Activated CD8-positive, alpha-beta memory T cell treated with anti-CD3 and anti-CD28 coated beads for 24 hours (primary cell): ENCODE data around the gene MAD2L1BP.
"Not testable (repeated sequence)": the region's sequence is repeated elsewhere in the genome, so short reads cannot be mapped to it uniquely, and the experiment has no call there.

ENCODE experiments used
- DNase-seq: peaks from one replicate; pipeline ENCODE4 v3.0.0-alpha.2; 2020

The MAD2L1BP gene, protein sequence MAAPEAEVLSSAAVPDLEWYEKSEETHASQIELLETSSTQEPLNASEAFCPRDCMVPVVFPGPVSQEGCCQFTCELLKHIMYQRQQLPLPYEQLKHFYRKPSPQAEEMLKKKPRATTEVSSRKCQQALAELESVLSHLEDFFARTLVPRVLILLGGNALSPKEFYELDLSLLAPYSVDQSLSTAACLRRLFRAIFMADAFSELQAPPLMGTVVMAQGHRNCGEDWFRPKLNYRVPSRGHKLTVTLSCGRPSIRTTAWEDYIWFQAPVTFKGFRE

DNA sequence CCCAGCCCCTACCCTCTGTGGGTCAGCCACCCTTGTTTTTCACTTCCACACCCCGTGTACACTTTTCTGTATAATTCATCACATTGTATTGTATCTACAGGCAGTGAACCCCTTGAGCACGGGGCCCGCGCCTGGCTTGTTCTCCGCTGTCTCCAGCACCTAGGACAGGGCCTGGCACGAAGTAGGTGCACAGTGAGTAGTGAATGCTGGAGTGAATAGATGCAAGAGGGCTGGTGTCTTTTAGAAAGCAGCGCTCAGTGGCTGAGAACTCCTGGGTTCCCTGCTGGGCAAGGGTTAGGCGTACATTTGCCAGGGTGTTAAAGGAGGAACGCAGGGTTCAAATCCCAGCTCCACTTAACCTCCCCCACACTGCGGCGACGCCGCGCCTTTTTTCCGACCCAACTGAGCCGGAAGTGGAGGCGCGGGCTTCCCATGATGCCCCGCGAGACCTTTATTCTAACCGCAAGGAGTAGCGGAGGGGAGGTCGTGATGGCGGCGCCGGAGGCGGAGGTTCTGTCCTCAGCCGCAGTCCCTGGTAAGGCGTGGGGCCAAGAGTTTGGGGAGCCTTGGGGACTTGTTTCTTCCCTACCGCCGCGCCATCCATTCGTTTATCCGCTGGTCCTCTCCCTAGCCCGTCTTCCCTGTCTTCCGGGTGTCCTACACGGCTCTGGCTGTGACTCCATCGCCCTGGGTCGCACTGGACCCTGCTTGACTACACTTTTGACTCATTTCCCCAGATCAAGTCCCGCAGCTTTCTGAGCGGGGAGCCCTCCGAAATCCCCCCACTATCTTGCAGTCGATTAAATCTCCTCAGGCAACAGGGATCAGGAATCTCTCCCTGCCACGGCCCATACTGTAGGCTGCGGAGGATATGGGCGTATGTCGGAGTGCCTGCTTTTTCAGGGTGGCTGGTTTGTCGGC, at the start of gene MAD2L1BP:
Gene MAD2L1BP (plus strand): TSS at position 454 of the 921 bp plus-strand sequence. CDS start 36 bp downstream, at position 490.
- peak; percentile 93 for DNase-seq

DNA sequence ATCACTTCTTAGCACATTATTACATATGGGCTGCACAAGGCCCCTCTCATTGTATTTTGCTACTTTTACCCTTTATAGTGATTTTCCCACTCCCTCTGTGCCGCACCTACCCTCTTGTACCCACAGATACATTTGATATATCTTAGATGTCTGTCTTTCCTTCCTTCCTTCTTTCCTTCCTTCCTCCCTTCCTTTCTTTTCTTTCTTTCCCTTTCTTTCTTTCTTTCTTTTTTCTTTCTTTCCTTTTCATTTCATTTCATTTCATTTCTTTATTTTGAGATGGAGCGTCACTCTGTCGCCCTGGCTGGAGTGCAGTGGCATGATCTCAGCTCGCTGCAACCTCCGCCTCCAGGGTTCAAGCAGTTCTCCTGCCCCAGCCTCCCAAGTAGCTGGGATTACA, 47.4 kb upstream of the MAD2L1BP start:
- no peak for DNase-seq

DNA sequence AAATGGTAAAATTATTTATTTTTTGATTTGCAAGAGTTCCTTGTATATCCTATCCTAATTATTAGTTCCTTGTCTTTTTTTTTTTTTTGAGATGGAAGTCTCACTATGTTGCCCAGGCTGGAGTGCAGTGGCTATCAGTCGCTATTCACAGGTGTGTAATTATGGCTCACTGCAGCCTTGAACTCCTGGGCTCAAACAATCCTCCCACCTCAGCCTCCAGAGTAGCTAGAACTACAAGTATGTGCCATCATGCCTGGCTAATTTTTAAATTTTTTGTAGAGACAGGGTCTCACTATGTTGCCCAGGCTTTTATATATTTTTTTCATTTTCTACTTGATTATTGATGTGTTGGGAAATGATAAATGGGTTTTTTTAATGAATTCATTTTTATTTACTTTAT, 46.1 kb upstream of the MAD2L1BP start:
- not testable (repeated sequence) for DNase-seq

DNA sequence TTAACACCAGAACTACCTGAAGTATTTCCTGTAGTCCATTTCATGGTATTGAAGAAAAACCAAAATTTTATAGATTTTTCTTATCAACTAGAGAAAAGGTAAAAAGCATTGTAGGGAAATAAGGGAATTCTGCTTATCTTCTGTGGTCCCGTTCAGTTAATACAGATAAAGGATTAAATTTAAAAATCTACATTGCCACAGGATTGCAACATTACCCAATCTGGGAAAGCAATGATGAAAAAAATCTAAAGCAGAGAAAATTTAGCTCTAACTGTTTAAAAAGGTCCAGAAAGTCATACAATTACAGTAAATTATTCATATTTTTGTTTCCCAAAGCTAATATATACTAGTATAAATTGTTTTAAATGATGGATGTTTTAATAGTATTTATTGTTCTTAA, 41.7 kb upstream of the MAD2L1BP start:
- DNase-seq: no peak

DNA sequence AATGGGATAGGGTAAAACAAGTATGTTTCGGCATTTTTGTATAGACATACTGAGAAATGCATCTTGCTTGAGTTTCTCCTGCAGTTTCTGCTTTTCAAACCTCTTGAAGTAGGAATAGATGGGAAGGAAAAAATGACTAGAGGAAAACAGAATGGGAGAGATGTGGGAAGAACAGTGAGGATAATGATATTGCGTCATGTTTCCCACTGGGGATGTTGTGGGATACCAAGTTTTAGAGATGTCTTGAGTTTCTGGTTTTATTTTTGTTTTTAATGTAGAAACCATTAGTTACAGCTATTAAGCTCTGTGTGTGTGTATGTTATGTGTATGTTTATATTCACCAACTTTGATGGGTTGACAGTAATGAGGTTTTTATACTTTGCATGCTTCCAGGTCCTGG, 35.0 kb upstream of the MAD2L1BP start:
- DNase-seq: no peak

DNA sequence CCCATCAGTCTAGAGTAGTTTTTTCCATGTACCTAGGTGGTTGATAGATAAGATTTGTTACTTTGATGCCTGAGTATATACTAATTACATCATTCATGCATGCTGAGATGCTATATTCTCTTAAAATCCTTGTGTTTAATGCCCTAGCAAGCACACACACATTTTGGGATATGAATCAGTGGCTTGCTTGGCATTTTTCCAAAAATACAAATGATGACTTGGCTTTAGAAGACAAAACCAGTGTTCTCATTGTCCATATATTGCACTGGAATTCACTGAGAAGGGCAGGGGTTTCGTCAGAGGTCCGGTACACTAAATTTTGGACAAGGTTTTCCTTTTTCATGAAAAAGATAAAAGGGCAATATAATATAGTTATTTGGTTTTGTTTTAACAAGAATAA, 31.5 kb upstream of the MAD2L1BP start:
- no peak for DNase-seq

DNA sequence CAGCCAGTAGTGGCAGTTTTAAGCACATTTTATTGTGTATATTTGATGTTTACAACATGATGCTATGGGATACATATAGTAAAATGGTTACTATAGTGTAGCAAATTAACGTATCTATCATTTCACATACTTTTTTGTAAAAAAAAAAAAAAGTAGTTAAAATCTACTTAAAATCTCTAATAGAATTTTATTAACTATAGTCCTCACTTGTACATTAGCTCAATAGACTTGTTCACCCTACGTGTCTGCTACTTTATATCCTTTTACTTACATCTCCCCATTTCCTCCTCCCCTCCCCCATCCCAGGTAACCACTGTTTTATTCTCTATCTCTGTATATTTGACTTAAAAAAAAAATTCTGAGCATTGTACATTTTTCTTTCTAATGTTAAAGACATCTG, 29.6 kb upstream of the MAD2L1BP start:
- DNase-seq: no peak

DNA sequence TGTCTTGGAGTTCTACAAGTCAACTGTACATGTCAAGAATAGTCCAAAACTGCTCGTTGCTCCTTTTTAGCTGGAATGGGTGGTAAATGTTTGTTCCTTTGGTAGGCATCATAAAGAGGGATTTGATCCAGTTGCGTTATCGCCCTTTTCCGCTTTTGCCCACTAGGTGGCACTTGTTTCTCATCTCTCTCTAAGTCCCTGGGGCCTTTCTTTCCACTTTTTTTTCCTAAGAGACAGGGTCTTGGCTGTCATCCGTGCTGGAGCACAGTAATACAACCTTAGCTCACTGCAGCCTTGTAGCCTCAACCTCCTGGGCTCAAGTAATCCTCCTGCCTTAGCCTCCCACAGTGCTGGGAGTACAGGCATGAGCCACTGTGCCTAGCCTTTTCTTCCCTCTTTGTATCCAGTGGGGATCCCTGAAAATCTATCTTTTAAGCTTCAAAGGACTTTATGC, 27.3 kb upstream of the MAD2L1BP start:
- DNase-seq: peak; percentile 79

DNA sequence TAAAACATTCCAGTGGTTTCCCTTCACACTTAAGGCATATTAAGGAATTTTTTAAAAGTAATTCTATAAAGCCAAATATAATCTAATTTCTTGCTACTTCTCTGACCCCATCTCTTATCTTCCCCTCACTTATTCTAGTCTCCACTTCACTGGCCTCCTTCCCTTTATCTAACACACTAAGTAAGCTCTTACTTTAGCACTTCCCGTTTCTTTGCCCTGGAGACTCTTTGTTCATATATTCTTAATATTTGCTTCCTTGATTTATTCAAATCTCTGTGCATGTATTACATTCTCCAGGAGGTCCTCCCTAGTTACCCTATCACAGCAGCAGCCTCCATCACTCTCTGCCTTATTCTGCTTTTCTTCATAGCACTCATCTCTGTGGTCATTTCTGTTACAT, 26.8 kb upstream of the MAD2L1BP start:
- DNase-seq: no peak

DNA sequence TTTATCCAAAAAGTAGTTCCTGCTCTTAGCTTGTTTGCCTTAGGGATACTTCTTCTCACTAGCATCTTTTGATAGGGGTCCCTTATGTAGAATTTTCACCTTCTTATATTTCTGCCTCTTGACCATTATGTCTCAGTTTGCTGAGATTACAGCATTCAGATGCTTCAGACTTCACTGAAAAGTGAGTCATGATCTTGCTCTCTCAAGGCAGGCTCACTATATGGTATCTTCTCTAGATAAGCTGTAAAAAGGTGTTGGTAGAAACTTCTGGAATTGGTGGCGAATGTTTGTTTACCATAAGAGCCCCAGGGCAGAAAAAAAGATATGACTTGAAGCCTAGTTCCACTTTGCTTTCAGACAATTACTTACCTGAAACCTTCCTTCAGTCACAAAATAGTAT, 26.2 kb upstream of the MAD2L1BP start:
- DNase-seq: no peak

DNA sequence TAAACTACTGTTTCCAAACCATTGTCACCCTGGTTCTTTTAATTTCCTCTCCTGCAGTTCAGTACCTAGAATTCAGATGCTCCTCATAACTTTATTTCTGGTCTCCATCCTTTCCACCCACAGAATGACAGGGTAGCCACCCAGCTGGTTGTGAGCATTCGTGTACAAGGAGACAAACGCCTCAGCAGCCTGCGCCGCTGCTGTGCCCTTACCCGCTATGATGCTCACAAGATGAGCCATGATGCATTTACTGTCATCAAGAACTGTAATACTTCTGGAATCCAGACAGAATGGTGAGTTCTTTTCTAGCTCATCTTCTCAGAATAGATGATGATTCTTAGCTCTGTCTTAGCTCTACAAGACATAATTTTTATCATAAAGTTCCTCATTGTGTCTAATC, 25.2 kb upstream of the MAD2L1BP start:
- no peak for DNase-seq

DNA sequence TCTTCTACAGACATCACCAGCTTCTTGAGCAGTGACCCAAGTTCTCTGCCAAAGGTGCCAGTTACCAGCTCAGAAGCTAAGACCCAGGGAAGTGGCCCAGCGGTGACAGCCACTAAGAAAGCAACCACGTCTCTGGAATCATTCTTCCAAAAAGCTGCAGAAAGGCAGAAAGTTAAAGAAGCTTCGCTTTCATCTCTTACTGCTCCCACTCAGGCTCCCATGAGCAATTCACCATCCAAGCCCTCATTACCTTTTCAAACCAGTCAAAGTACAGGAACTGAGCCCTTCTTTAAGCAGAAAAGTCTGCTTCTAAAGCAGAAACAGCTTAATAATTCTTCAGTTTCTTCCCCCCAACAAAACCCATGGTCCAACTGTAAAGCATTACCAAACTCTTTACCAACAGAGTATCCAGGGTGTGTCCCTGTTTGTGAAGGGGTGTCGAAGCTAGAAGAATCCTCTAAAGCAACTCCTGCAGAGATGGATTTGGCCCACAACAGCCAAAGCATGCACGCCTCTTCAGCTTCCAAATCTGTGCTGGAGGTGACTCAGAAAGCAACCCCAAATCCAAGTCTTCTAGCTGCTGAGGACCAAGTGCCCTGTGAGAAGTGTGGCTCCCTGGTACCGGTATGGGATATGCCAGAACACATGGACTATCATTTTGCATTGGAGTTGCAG, 21.8 kb upstream of the MAD2L1BP start:
- DNase-seq: no peak

DNA sequence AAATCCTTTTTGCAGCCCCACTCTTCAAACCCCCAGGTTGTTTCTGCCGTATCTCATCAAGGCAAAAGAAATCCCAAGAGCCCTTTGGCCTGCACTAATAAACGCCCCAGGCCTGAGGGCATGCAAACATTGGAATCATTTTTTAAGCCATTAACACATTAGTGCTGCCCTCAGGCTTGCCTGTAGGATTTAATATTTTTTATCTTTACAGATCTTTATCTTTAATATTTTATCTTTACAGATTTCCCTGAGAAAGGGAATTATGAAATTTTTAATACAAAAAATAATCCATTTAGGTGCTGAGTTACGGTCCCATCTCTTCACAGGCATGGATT, 21.3 kb upstream of the MAD2L1BP start:
- no peak for DNase-seq

DNA sequence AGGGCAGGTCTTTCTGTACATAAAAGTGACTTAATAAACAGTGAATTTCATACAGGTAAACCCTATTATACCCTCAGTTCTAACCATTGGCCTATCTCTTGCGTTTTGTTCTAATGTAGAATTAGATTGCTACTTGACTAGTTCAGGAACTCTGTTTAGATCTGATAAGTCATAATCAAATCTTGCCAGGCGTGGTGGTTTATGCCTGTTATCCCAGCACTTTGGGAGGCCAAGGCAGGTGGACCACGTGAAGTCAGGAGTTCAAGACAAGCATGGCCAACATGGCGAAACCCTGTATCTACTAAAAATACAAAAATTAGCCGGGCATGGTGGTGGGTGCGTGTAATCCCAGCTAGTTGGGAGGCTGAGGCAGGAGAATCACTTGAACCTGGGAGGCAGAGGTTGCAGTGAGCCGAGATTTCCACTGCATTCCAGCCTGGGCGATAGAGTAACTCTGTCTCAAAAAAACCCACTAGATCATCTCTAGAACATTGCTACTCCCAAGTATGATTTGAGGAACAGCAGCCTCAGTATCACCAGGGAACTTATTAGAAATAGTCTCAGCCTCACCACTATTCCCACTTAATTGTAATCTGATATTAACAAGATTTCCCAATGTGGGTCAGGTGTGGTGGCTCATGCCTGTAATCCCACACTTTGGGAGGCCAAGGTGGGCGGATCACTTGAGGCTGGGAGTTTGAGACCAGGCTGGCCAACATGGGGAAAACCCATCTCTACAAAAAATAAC, 18.7 kb upstream of the MAD2L1BP start:
- DNase-seq: no peak

DNA sequence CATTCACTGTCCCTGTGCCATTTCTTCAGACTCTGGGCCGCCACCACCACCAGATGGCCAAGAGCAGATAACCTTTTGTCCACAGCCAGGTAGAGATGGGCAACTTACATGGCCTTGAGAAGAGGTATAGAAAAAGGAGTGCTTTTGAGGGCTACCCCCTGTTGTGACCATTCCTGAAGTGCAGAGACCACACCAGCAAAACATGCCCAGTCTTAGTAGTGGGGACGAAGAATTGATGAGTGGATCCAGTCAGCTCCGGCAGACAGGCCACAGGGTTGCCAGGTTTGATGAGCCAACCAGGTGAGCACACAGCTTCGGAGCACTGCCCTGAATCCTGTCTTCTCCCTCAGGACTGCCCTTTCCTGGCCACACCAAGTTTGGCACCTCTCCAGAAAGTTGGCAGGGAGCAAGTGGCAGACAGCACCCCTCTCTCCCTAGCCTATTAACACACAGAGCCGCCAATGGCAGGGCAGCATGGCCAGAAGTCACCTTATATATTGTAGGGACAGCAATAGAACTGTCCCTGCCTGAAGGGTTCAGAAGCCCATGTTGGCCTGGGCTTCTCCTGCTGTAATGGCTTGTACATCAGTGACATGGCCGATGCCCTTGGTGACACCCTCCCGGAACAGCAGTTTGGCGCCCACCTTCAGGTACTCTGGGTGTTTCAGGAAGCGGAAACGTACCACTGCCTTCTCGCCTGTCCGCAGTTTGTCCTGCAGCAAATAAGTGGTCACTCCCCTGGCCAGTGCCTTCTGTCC, 14.4 kb upstream of the MAD2L1BP start:
- DNase-seq: no peak

DNA sequence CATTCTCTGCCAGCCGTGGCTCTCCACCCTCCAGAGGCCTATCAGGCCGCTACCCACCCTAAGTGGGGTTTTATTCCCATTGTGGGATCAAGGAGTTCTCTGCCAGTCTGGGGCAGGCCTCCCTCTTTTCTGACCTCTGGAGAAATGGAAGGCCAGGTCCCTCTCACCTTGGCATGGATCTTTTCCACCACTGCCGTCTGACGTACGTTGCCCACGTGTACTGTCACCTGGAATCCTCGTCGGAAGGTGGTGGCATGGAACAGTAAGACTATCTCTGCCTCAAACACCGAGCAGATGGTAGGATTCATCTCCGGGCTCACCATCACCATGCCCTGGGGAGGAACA, 13.8 kb upstream of the MAD2L1BP start:
- DNase-seq: no peak

DNA sequence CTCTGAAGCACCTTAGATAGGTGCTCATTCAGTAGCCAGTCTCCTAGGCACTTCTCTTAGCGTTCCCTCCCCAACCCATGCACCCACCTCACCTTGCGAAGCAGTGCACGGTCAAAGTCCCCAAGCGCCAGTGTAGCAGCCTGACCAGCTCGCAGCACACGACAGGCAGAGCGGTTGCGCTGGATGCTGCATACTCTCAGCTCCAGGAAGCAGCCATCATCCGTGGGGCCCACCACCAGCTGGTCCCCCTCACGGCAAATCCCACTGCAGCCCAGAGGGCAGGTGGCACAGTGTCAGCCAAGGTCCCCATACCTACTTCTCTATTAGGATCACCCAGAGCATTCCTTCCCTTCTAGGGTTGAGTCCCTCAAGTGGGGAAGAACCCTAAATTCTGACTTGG, 13.1 kb upstream of the MAD2L1BP start:
- DNase-seq: no peak

DNA sequence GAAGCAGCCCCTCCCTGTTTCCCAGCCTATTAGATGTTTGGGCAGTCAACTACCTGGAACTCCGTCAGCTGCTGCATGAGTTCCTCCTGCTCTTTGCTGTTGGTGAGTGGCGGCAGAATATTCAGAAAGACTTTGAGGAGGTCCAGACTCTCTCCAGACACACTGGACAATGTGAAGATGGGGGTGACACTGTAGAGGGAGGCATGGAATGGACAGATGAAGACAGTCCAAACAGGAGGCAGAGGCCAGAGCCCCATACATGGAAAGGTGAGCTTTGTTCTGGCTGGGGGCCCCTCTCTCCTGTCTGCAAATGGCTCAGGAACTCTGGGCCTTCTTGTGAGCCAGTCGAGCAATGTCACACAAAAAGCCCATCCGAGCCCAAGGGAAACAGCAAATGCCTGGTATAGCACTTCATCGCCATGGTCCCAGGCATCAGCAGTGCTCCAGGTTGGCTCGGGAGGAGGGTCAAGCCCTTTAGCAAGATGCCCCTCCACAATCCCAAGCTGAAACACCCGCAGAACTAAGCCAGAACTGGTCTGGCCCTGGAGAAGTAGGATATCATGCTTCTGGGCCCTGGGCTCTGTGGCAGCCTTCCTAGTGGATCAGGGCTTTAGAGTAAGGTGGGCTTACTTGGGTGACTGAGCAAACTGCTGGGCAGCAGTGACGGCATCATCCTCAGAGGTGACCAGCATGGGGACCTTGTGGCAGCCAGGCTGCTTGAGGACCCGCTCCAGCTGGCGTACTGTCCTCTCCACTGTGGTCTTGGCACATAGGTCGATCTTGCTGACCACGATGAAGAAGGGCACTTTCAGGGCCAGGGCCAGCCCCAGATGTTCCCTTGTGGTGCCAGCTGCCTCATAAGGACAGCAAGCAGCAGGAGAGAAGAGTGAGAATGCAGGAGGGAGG, 11.5 kb upstream of the MAD2L1BP start:
- no peak for DNase-seq

DNA sequence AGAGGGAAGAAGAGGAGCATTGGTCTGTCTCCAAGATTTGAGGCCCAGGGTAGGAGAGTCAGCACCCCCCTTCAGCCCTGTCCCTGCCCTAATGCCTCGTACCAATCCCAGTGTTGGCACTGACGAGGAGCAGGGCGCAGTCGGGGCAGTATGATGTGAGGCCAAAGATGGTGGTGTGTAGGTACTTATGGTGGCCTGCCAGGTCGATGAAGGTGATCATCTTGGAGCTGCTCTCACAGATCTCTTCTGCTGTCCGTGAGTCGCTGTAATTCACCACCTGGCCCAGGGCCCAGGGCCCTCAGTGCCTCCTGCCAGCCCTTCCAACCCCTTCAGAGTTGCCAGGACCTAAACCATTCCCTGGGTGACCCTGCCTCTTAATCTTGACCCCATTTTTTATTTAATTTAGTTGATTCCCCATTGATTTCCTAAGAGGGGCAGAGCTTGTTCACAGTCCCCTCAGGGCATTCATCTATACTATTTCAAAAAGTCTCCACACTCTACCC, 10.8 kb upstream of the MAD2L1BP start:
- no peak for DNase-seq

DNA sequence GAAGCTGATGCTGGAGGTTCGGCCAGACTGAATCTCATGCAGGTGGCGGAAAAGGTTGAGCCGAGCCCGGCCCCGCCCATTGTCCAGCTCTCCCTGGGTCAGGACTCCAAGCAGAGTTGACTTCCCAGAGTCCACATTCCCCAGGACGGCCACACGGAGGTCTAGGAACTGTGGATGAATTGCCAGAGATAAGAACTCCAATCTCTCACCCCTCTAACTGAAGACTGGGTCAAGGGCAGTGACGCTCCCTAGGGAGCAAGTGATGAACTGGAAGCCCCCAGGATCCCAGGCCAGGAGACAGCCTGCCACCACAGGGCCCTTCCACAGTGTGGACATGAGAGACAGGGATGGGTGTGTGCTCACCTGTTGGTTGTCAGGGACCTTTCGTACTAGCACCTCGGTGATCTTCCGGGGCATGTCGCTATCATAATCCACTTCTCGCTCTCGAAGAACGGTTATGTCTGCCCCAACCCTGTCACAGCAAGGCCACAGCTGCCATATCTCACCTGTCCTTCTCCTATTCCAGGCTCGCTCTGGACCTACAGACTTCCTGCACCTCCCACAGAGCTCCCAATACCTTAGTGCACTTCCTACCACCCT, 10.1 kb upstream of the MAD2L1BP start:
- no peak for DNase-seq
